HepG2 (cell line): ENCODE data around the gene HSF2BP. TPM values are rescaled to one million over a fixed set of nuclear protein-coding genes. Genes with fewer than 3 reads are reported as not detected.

ENCODE experiments used
- ATAC-seq: fragments of 200-7000 bp; cut with Tn5 transposase; 3 replicates; pipeline ENCODE4 v1.9.1; 2020; ENCODE audit warnings: mild to moderate bottlenecking, moderate library complexity
- BruUV-seq: library from RNA; stranded (reverse); fragments of 400-500 nt; replicated peaks from 2 replicates; lab custom pipeline; 2021; lab: Mats Ljungman, UMichigan
- CTCF ChIA-PET: fragments of 300-600 bp; formaldehyde crosslinking; extraction: SDS; loops from one replicate; lab custom pipeline; 2021; ENCODE audit warnings: low total read pairs, inconsistent platforms, low intra/inter-chr PET ratio; lab: Yijun Ruan, JAX
- POLR2A ChIA-PET: fragments of 350-600 bp; sonication (Branson Sonifier 250); formaldehyde crosslinking; loops from one replicate; lab custom pipeline; 2020; ENCODE audit warnings: antibody characterized with exemption, inconsistent platforms; lab: Yijun Ruan, JAX
- DNase-seq: peaks from one replicate; pipeline ENCODE4 v3.0.0-alpha.2; 2015; ENCODE audit warnings: low spot score
- FAIRE-seq: peaks from 3 replicates; lab custom pipeline; 2011; peaks lifted over from hg19 to GRCh38; lab: Jason Lieb, UNC
- H2AFZ ChIP-seq: one replicate; pipeline ENCODE4 v1.6.1; 2011; ENCODE audit warnings: low read length, inconsistent platforms
- H3K27ac ChIP-seq: fragments of 300-600 bp; 3 replicates; pipeline ENCODE4 v1.8.0; 2011; ENCODE audit warnings: mixed run types, mild to moderate bottlenecking, mixed read lengths, low read length, inconsistent platforms; ENCODE audit not compliant: insufficient read depth; ENCODE audit errors: extremely low read length
- H3K27me3 ChIP-seq, 2 experiments: fragments of 200-600 bp in 1 of 2; 2 replicates in 1 of 2; 3 replicates in 1 of 2; pipeline versions ENCODE4 v1.6.0 to v1.8.0; 2011; ENCODE audit warnings: low read length in 2 of 2, mild to moderate bottlenecking in 2 of 2, moderate library complexity in 2 of 2, inconsistent platforms in 1 of 2; ENCODE audit not compliant: insufficient read depth in 2 of 2, control insufficient read depth in 1 of 2
- H3K36me3 ChIP-seq, 2 experiments: fragments of 200-600 bp in 1 of 2; replicated peaks in 1 of 2; 2 replicates in 1 of 2; 3 replicates in 1 of 2; pipeline versions ENCODE4 v1.5.1 to v1.8.0; 2011; ENCODE audit warnings: low read length in 2 of 2, inconsistent platforms in 1 of 2; ENCODE audit not compliant: insufficient read depth in 2 of 2, control insufficient read depth in 1 of 2
- H3K4me1 ChIP-seq: 2 replicates; pipeline ENCODE4 v1.5.1; 2012; ENCODE audit warnings: low read length, inconsistent platforms; ENCODE audit not compliant: insufficient read depth
- H3K4me2 ChIP-seq: 2 replicates; pipeline ENCODE4 v1.6.0; 2011; ENCODE audit warnings: low read depth, low read length, inconsistent platforms
- H3K4me3 ChIP-seq, 3 experiments: fragments of 200-600 bp in 1 of 3; sonication (generic), shearing (Covaris generic) in 1 of 3; replicated peaks in 1 of 3; 2 replicates each; pipeline ENCODE4 v1.5.1; 2011 to 2016; ENCODE audit warnings: low read length in 3 of 3, inconsistent platforms in 2 of 3, low read depth in 2 of 3, mild to moderate bottlenecking in 2 of 3, control low read depth in 1 of 3, mixed read lengths in 1 of 3; ENCODE audit not compliant: insufficient read depth in 1 of 3
- H3K79me2 ChIP-seq: one replicate; pipeline ENCODE4 v1.6.1; 2011; ENCODE audit warnings: low read length, inconsistent platforms; ENCODE audit not compliant: insufficient read depth
- H3K9ac ChIP-seq: 2 replicates; pipeline ENCODE4 v1.6.0; 2011; ENCODE audit warnings: mild to moderate bottlenecking, low read depth, low read length, inconsistent platforms; ENCODE audit not compliant: insufficient read depth
- H3K9me3 ChIP-seq: 2 replicates; pipeline ENCODE4 v1.5.1; 2012; ENCODE audit warnings: mild to moderate bottlenecking, low read length
- H4K20me1 ChIP-seq: 2 replicates; pipeline ENCODE4 v1.6.0; 2011; ENCODE audit warnings: inconsistent platforms, mild to moderate bottlenecking, low read length, moderate library complexity; ENCODE audit not compliant: insufficient read depth
- CEBPG ChIP-seq: IDR thresholded peaks from 2 replicates; pipeline ENCODE4 v1.6.1; 2016
- CHCHD3 ChIP-seq: sonication (generic); formaldehyde crosslinking; IDR thresholded peaks from 2 replicates; pipeline ENCODE4 v1.8.0; 2022; ENCODE audit warnings: mild to moderate bottlenecking, missing genetic modification reagents, moderate library complexity
- FOXK2 ChIP-seq: fragments of 450-650 bp; IDR thresholded peaks from 2 replicates; pipeline ENCODE4 v1.6.1; 2016
- GABPA ChIP-seq, 2 experiments: IDR thresholded peaks; 2 replicates each; pipeline ENCODE4 v1.6.1; 2011 to 2016; ENCODE audit warnings: low read depth in 2 of 2, low read length in 1 of 2, missing biosample characterization in 1 of 2, missing genetic modification characterization in 1 of 2
- GABPB1 ChIP-seq: IDR thresholded peaks from 2 replicates; pipeline ENCODE4 v1.6.1; 2016; ENCODE audit warnings: mild to moderate bottlenecking, missing genetic modification reagents, moderate library complexity, missing compliant biosample characterization
- HMG20A ChIP-seq: IDR thresholded peaks from 2 replicates; pipeline ENCODE4 v1.6.1; 2016; ENCODE audit warnings: borderline replicate concordance
- KDM5B ChIP-seq: sonication (generic); formaldehyde crosslinking; IDR thresholded peaks from 2 replicates; pipeline ENCODE4 v1.4.0; 2020; ENCODE audit warnings: missing genetic modification reagents, mild to moderate bottlenecking, borderline replicate concordance
- KLF11 ChIP-seq: IDR thresholded peaks from 2 replicates; pipeline ENCODE4 v1.6.1; 2016; ENCODE audit warnings: missing compliant biosample characterization
- NONO ChIP-seq, 2 experiments: fragments of 450-650 bp in 1 of 2; sonication (generic) in 1 of 2; formaldehyde crosslinking in 1 of 2; IDR thresholded peaks in 1 of 2; conservative IDR thresholded peaks in 1 of 2; 2 replicates each; pipeline versions ENCODE4 v1.6.1 to v1.8.0; 2017 to 2022; ENCODE audit warnings: mild to moderate bottlenecking in 1 of 2, missing genetic modification reagents in 1 of 2, moderate library complexity in 1 of 2
- SMAD9 ChIP-seq: sonication (generic); formaldehyde crosslinking; IDR thresholded peaks from 2 replicates; pipeline ENCODE4 v1.5.1; 2020; ENCODE audit warnings: mild to moderate bottlenecking, missing genetic modification reagents
- TEAD3 ChIP-seq: optimal IDR thresholded peaks from 2 replicates; pipeline ENCODE3; 2016; ENCODE audit warnings: borderline replicate concordance
- U2AF2 ChIP-seq: fragments of 200-400 bp; formaldehyde crosslinking; IDR thresholded peaks from 2 replicates; pipeline ENCODE4 v1.6.1; 2017; ENCODE audit warnings: low read depth, mild to moderate bottlenecking, low read length
- ZEB1 ChIP-seq: IDR thresholded peaks from 2 replicates; pipeline ENCODE4 v1.6.1; 2012; ENCODE audit warnings: mild to moderate bottlenecking, low read depth, inconsistent platforms; ENCODE audit not compliant: insufficient replicate concordance
- ZNF282 ChIP-seq: fragments of 450-650 bp; IDR thresholded peaks from 2 replicates; pipeline ENCODE4 v1.6.1; 2018; ENCODE audit not compliant: partially characterized antibody
- ZNF367 ChIP-seq: sonication (generic); formaldehyde crosslinking; IDR thresholded peaks from 2 replicates; pipeline ENCODE4 v1.4.0; 2020; ENCODE audit warnings: missing genetic modification reagents, borderline replicate concordance
- ZNF496 ChIP-seq: sonication (generic); formaldehyde crosslinking; IDR thresholded peaks from 2 replicates; pipeline ENCODE4 v1.8.1; 2023; ENCODE audit warnings: mild to moderate bottlenecking, moderate library complexity, missing genetic modification reagents; ENCODE audit not compliant: insufficient replicate concordance
- ZNF501 ChIP-seq: sonication (generic); formaldehyde crosslinking; IDR thresholded peaks from 2 replicates; pipeline ENCODE4 v1.5.1; 2020; ENCODE audit warnings: mild to moderate bottlenecking, moderate library complexity, missing genetic modification reagents
- ZNF570 ChIP-seq: sonication (generic); formaldehyde crosslinking; IDR thresholded peaks from 2 replicates; pipeline ENCODE4 v1.4.0; 2020; ENCODE audit warnings: mild to moderate bottlenecking, missing genetic modification reagents, borderline replicate concordance
- ZNF672 ChIP-seq: sonication (generic); formaldehyde crosslinking; IDR thresholded peaks from 2 replicates; pipeline ENCODE4 v1.8.1; 2022; ENCODE audit warnings: missing genetic modification reagents
- ZNF703 ChIP-seq: sonication (generic); formaldehyde crosslinking; IDR thresholded peaks from 2 replicates; pipeline ENCODE4 v1.5.1; 2020; ENCODE audit warnings: missing genetic modification reagents, mild to moderate bottlenecking, moderate library complexity, borderline replicate concordance
- ZNF713 ChIP-seq: sonication (generic); formaldehyde crosslinking; IDR thresholded peaks from 2 replicates; pipeline ENCODE4 v1.4.0; 2020; ENCODE audit warnings: mild to moderate bottlenecking, missing genetic modification reagents
- ZNF883 ChIP-seq: sonication (generic); formaldehyde crosslinking; IDR thresholded peaks from 2 replicates; pipeline ENCODE4 v1.5.1; 2020; ENCODE audit warnings: mild to moderate bottlenecking, missing genetic modification reagents; ENCODE audit errors: not compliant biosample characterization
- WGBS: methylation state at CpG from one replicate; pipeline ENCODE4 v1.1.6; 2017; ENCODE audit warnings: low lambda C conversion rate; 5-methylcytosine and 5-hydroxymethylcytosine counted together
- in situ Hi-C: cut with HindIII; loops from 2 replicates; pipeline ENCODE4 v1.10.0; 2017; ENCODE audit warnings: low pct_unique_long_range_greater_than_20kb; ENCODE audit not compliant: extremely low pct_ligation_motif_present
- intact Hi-C: fragments of 100-400 bp; cut with micrococcal nuclease; formaldehyde crosslinking; loops from one replicate; pipeline ENCODE4 v1.10.0; 2022; ENCODE audit not compliant: unreplicated experiment
- polyA plus RNA-seq, 8 experiments: library from polyadenylated mRNA; depleted of rRNA in 3 of 8; stranded (reverse) in 7 of 8; unstranded in 1 of 8; fragments of >200 nt; fragmentation: Illumina TruSeq in 4 of 8; extraction: Trizol in 4 of 8; gene quantifications; 2 replicates each; pipeline versions ENCODE4 v1.2.1 to v1.2.3, GENCODE V29; 2011 to 2016; ENCODE audit warnings: low read depth in 4 of 8, missing spikeins in 1 of 8, mixed read lengths in 1 of 8; ENCODE audit not compliant: insufficient read depth in 1 of 8
- total RNA-seq, 5 experiments: library from RNA; depleted of rRNA; stranded (reverse); fragments of >200 nt; fragmentation: Illumina TruSeq; extraction: Trizol; gene quantifications; 2 replicates each; pipeline ENCODE4 v1.2.3, GENCODE V29; 2016; ENCODE audit warnings: low read depth in 1 of 5
- TF ChIP-seq, protein P1 (sequence below): sonication (generic); formaldehyde crosslinking; IDR thresholded peaks from 2 replicates; pipeline ENCODE4 v1.5.0; 2020; ENCODE audit warnings: missing genetic modification reagents
- TF ChIP-seq, protein P2 (sequence below): sonication (generic); formaldehyde crosslinking; IDR thresholded peaks from 2 replicates; pipeline ENCODE4 v1.9.0; 2021; ENCODE audit warnings: missing genetic modification reagents, mild to moderate bottlenecking, borderline replicate concordance

The HSF2BP gene
- total and polyA plus RNA-seq, 2 of the 13 experiments (the other 11 are each of a cell fraction or from before 2014, with no cell fraction given) = 0.67 to 2.2 TPM

DNA sequence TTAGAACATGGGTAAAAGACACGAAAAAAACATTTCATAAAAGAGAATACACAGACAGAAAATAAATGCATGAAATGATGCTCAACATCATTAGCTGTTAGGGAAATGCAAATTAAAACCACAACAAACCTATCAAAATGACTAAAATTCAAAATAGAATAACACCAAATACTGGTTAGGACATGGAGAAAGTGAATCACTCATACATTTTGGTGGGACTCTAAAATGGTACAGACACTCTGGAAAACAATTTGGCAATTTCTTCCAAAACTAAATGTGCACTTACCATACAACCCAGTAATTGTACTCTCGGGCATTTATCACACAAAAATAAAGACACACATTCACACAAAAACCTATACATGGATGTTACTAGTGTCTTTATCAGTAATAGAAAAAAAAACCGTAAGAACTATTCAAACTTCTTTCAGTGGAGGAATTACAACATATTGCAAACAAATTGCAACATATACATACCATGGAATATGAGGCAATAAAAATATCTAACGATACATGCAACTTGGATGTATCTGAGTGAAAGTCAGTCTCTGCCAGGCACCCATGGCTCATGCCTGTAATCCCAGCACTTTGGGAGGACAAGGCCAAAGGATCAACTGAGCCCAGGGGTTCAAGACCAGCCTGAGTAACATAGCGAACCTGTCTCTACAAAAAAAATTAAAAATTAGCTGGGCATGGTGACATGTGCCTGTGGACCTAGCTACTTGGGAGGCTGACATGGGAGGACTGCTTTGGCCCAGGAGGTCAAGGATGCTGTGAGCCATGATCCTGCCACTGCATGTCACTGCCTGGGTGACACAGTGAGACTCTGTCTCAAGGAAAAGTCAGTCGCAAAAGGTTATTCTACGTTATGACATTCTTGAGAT lies 19.6 kb downstream of the HSF2BP start:
- no peaks in the 10 kb centered on the region for H3K27me3 ChIP-seq
- H3K36me3 ChIP-seq = no peaks in the 10 kb centered on the region
- FAIRE-seq = no peak
- peaks cover 31% of the 10 kb centered on the region for H3K4me1 ChIP-seq
- ATAC-seq = no peak
- H3K4me3 ChIP-seq = no peak overlapping the region
- peak; percentile 46 for DNase-seq
- no peak overlapping the region for H3K4me2 ChIP-seq
- H3K79me2 ChIP-seq = no peaks in the 10 kb centered on the region
- CTCF ChIA-PET = no interaction called here
- H3K9me3 ChIP-seq = no peaks in the 10 kb centered on the region
- POLR2A ChIA-PET = interaction anchor here (1.2 kb wide), 1 partner anchor 351 kb away, joined by 4 read pairs; no protein-coding TSS in a partner anchor
- intact Hi-C loops = no loop called here
- WGBS = 74% methylated on average over 7 of the region's 7 CpGs
- in situ Hi-C loops = no loop called here
- H3K9ac ChIP-seq = no peak overlapping the region
- H3K27ac ChIP-seq = no peak overlapping the region
- no peaks in the 10 kb centered on the region for H4K20me1 ChIP-seq
- BruUV-seq = no TSS peak
- H2AFZ ChIP-seq = no peak overlapping the region
- TF ChIP-seq ZNF367 (no peak), GABPA (IDR thresholded peaks at IDR 0.05; ENCODE audit: low read depth, low read length) (no peak), GABPA (CRISPR knock-in tag; IDR thresholded peaks at IDR 0.05; ENCODE audit: low read depth) (no peak), KDM5B (CRISPR knock-in tag) (no peak), ZNF282 (no peak), U2AF2 (no peak), ZNF672 (no peak), KLF11 (no peak), CHCHD3 (CRISPR knock-in tag) (no peak), FOXK2 (no peak), HMG20A (no peak), ZEB1 (no peak), ZNF713 (CRISPR knock-in tag) (no peak), ZNF570 (no peak), SMAD9 (CRISPR knock-in tag) (no peak), CEBPG (CRISPR knock-in tag) (peak; percentile 90), ZNF883 (CRISPR knock-in tag) (no peak), NONO (IDR thresholded peaks at IDR 0.05) (no peak), NONO (CRISPR knock-in tag; conservative IDR thresholded peaks at IDR 0.05) (no peak), ZNF501 (CRISPR knock-in tag) (no peak), GABPB1 (no peak), ZNF703 (CRISPR knock-in tag) (no peak), TEAD3 (CRISPR knock-in tag) (peak; percentile 57), ZNF496 (no peak)
- TF ChIP-seq, protein P1, sequence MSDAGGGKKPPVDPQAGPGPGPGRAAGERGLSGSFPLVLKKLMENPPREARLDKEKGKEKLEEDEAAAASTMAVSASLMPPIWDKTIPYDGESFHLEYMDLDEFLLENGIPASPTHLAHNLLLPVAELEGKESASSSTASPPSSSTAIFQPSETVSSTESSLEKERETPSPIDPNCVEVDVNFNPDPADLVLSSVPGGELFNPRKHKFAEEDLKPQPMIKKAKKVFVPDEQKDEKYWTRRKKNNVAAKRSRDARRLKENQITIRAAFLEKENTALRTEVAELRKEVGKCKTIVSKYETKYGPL (CRISPR knock-in tag) = no peak
- TF ChIP-seq, protein P2, sequence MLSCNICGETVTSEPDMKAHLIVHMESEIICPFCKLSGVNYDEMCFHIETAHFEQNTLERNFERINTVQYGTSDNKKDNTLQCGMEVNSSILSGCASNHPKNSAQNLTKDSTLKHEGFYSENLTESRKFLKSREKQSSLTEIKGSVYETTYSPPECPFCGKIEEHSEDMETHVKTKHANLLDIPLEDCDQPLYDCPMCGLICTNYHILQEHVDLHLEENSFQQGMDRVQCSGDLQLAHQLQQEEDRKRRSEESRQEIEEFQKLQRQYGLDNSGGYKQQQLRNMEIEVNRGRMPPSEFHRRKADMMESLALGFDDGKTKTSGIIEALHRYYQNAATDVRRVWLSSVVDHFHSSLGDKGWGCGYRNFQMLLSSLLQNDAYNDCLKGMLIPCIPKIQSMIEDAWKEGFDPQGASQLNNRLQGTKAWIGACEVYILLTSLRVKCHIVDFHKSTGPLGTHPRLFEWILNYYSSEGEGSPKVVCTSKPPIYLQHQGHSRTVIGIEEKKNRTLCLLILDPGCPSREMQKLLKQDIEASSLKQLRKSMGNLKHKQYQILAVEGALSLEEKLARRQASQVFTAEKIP (CRISPR knock-in tag) = no peak
